H1 (cell line): Measurements from ENCODE around the gene KLF13. TPM values are rescaled to one million over a fixed set of nuclear protein-coding genes. Genes with fewer than 3 reads are reported as not detected.
A peak's percentile ranks its signal among the peaks of the same experiment; 100 is the strongest.

Experiments used
- CTCF ChIA-PET: fragments of 300-600 bp; sonication (Branson Sonifier 250); formaldehyde crosslinking; loops from one replicate; lab custom pipeline; 2021; ENCODE audit not compliant: partially characterized antibody; lab: Charles Lee
- POLR2A ChIA-PET: fragments of 300-600 bp; sonication (Branson Sonifier 250); formaldehyde crosslinking; loops from one replicate; lab custom pipeline; 2021; ENCODE audit warnings: inconsistent platforms; ENCODE audit not compliant: partially characterized antibody; lab: Charles Lee
- DNase-seq, 2 experiments: peaks; one replicate each; pipeline versions ENCODE4 v3.0.0 to v3.0.0-alpha.2; 2010 to 2022; ENCODE audit warnings: low spot score in 2 of 2, low read depth in 1 of 2, mixed read lengths in 1 of 2
- FAIRE-seq: peaks from 2 replicates; lab custom pipeline; 2011; peaks lifted over from hg19 to GRCh38; lab: Jason Lieb, UNC
- H2AFZ ChIP-seq: 2 replicates; pipeline ENCODE4 v1.8.1; 2012; ENCODE audit warnings: low read length, inconsistent platforms
- H2AK5ac ChIP-seq: 2 replicates; pipeline ENCODE4 v1.6.1; 2013; ENCODE audit warnings: low read depth, low read length
- H2BK120ac ChIP-seq: replicated peaks from 2 replicates; pipeline ENCODE3; 2013; ENCODE audit warnings: low read depth, low read length, inconsistent platforms
- H2BK12ac ChIP-seq: 2 replicates; pipeline ENCODE4 v1.6.1; 2013; ENCODE audit warnings: low read depth, low read length
- H2BK15ac ChIP-seq: 2 replicates; pipeline ENCODE4 v1.6.1; 2013; ENCODE audit warnings: low read length
- H2BK20ac ChIP-seq: 2 replicates; pipeline ENCODE4 v1.6.1; 2013; ENCODE audit warnings: low read length
- H2BK5ac ChIP-seq: 2 replicates; pipeline ENCODE4 v1.6.1; 2013; ENCODE audit warnings: low read depth, low read length
- H3K14ac ChIP-seq: 2 replicates; pipeline ENCODE4 v1.6.1; 2013; ENCODE audit warnings: inconsistent platforms; ENCODE audit not compliant: insufficient read length
- H3K18ac ChIP-seq: 2 replicates; pipeline ENCODE4 v1.6.1; 2013; ENCODE audit warnings: low read length; ENCODE audit errors: extremely low read depth
- H3K23ac ChIP-seq: 2 replicates; pipeline ENCODE4 v1.6.1; 2013; ENCODE audit warnings: inconsistent platforms; ENCODE audit not compliant: insufficient read length
- H3K23me2 ChIP-seq: 2 replicates; pipeline ENCODE4 v1.6.1; 2013; ENCODE audit warnings: low read depth, low read length
- H3K27ac ChIP-seq: 2 replicates; pipeline ENCODE4 v1.6.1; 2011; ENCODE audit warnings: low read depth, low read length, inconsistent platforms
- H3K27me3 ChIP-seq, 4 experiments: replicated peaks in 1 of 4; 1 replicate in 1 of 4; 2 replicates in 3 of 4; pipeline versions ENCODE4 v1.6.1 to v1.8.1; 2011 to 2013; ENCODE audit warnings: low read length in 3 of 4, mild to moderate bottlenecking in 3 of 4, inconsistent platforms in 2 of 4, mixed read lengths in 2 of 4, moderate library complexity in 1 of 4; ENCODE audit not compliant: control insufficient read depth in 3 of 4, insufficient read depth in 3 of 4; ENCODE audit errors: extremely low read depth in 1 of 4
- H3K36me3 ChIP-seq, 4 experiments: 2 replicates each; pipeline versions ENCODE4 v1.6.1 to v1.8.1; 2011 to 2013; ENCODE audit warnings: mild to moderate bottlenecking in 4 of 4, low read length in 3 of 4, moderate library complexity in 2 of 4, control low read depth in 1 of 4, inconsistent platforms in 1 of 4; ENCODE audit not compliant: insufficient read depth in 4 of 4, control insufficient read depth in 2 of 4
- H3K4ac ChIP-seq: replicated peaks from 2 replicates; pipeline ENCODE3; 2013; ENCODE audit warnings: low read length, low read depth, mixed read lengths, inconsistent platforms; ENCODE audit not compliant: insufficient read length
- H3K4me1 ChIP-seq, 4 experiments: replicated peaks in 1 of 4; 1 replicate in 1 of 4; 2 replicates in 3 of 4; pipeline versions ENCODE4 v1.6.1 to v1.8.1; 2011 to 2013; ENCODE audit warnings: low read length in 3 of 4, inconsistent platforms in 2 of 4, mixed read lengths in 1 of 4; ENCODE audit not compliant: insufficient read depth in 4 of 4, control insufficient read depth in 3 of 4
- H3K4me2 ChIP-seq, 2 experiments: 2 replicates each; pipeline versions ENCODE4 v1.6.1 to v1.8.1; 2011 to 2013; ENCODE audit warnings: low read depth in 2 of 2, low read length in 2 of 2, control low read depth in 1 of 2, inconsistent platforms in 1 of 2, mild to moderate bottlenecking in 1 of 2; ENCODE audit not compliant: insufficient read depth in 1 of 2
- H3K4me3 ChIP-seq, 4 experiments: fragments of 200-600, 300-600 bp in 1 of 4; sonication (generic), shearing (Covaris generic), sonication (Bioruptor Twin) in 1 of 4; 2 replicates each; pipeline versions ENCODE4 v1.5.1 to v1.8.1; 2011 to 2016; ENCODE audit warnings: low read length in 4 of 4, low read depth in 3 of 4, control low read depth in 2 of 4, inconsistent platforms in 2 of 4, mild to moderate bottlenecking in 2 of 4, mixed read lengths in 1 of 4, moderate library complexity in 1 of 4; ENCODE audit not compliant: insufficient read depth in 2 of 4; ENCODE audit errors: extremely low read depth in 1 of 4
- H3K56ac ChIP-seq: replicated peaks from 2 replicates; pipeline ENCODE3; 2013; ENCODE audit warnings: low read depth, mild to moderate bottlenecking, mixed read lengths, low read length, inconsistent platforms; ENCODE audit not compliant: insufficient read length
- H3K79me1 ChIP-seq: 2 replicates; pipeline ENCODE4 v1.6.1; 2013; ENCODE audit warnings: low read depth, low read length, control low read depth
- H3K79me2 ChIP-seq, 2 experiments: 2 replicates each; pipeline versions ENCODE4 v1.6.1 to v1.8.1; 2012 to 2013; ENCODE audit warnings: low read length in 2 of 2, mild to moderate bottlenecking in 2 of 2, inconsistent platforms in 1 of 2; ENCODE audit not compliant: insufficient read depth in 2 of 2, control insufficient read depth in 1 of 2
- H3K9ac ChIP-seq, 4 experiments: replicated peaks in 1 of 4; 1 replicate in 1 of 4; 2 replicates in 3 of 4; pipeline versions ENCODE4 v1.6.1 to v1.8.1; 2011 to 2013; ENCODE audit warnings: low read depth in 3 of 4, low read length in 3 of 4, control low read depth in 2 of 4, mild to moderate bottlenecking in 2 of 4, moderate library complexity in 2 of 4, inconsistent platforms in 1 of 4; ENCODE audit errors: extremely low read depth in 1 of 4
- H3K9me3 ChIP-seq, 2 experiments: 2 replicates each; pipeline versions ENCODE4 v1.6.1 to v1.8.1; 2012 to 2013; ENCODE audit warnings: mild to moderate bottlenecking in 2 of 2, moderate library complexity in 2 of 2, control low read depth in 1 of 2, inconsistent platforms in 1 of 2, low read depth in 1 of 2, low read length in 1 of 2, mixed read lengths in 1 of 2; ENCODE audit not compliant: insufficient read depth in 2 of 2
- H4K20me1 ChIP-seq, 2 experiments: replicated peaks in 1 of 2; 2 replicates each; pipeline versions ENCODE3 to v1.8.1; 2011 to 2013; ENCODE audit warnings: inconsistent platforms in 2 of 2, low read length in 2 of 2, mild to moderate bottlenecking in 1 of 2; ENCODE audit not compliant: insufficient read depth in 2 of 2, control insufficient read depth in 1 of 2
- H4K5ac ChIP-seq: 2 replicates; pipeline ENCODE4 v1.6.1; 2013; ENCODE audit warnings: low read length, low read depth, mixed read lengths, inconsistent platforms; ENCODE audit not compliant: insufficient read length
- H4K8ac ChIP-seq: 2 replicates; pipeline ENCODE4 v1.8.0; 2013; ENCODE audit warnings: mild to moderate bottlenecking, moderate library complexity, low read length, inconsistent platforms; ENCODE audit not compliant: insufficient read depth; ENCODE audit errors: extremely low read depth
- H4K91ac ChIP-seq: replicated peaks from 2 replicates; pipeline ENCODE3; 2013; ENCODE audit warnings: low read length, mixed read lengths, inconsistent platforms; ENCODE audit not compliant: insufficient read length
- CEBPB ChIP-seq: IDR thresholded peaks from 2 replicates; pipeline ENCODE4 v1.6.1; 2012; ENCODE audit warnings: low read depth, low read length
- CREB1 ChIP-seq: IDR thresholded peaks from 2 replicates; pipeline ENCODE4 v1.6.1; 2012; ENCODE audit warnings: inconsistent platforms
- HDAC6 ChIP-seq: IDR thresholded peaks from one replicate; pipeline ENCODE4 v1.7.1; 2012; ENCODE audit warnings: low read depth, mild to moderate bottlenecking, inconsistent platforms, low read length, moderate library complexity
- KDM1A ChIP-seq: fragments of 200-600, 300-600 bp; sonication (generic); IDR thresholded peaks from 2 replicates; pipeline ENCODE4 v1.7.1; 2016; ENCODE audit warnings: mild to moderate bottlenecking, low read length, borderline replicate concordance
- KDM5A ChIP-seq: fragments of 200-600 bp; IDR thresholded peaks from 2 replicates; pipeline ENCODE4 v1.7.1; 2012; ENCODE audit warnings: mild to moderate bottlenecking, low read length, inconsistent platforms, mixed read lengths
- POLR2A ChIP-seq, 2 experiments: IDR thresholded peaks; 1 replicate in 1 of 2; 2 replicates in 1 of 2; pipeline ENCODE4 v1.6.1; 2011; ENCODE audit warnings: low read depth in 2 of 2, low read length in 2 of 2, mild to moderate bottlenecking in 2 of 2; ENCODE audit errors: control extremely low read depth in 1 of 2
- RAD21 ChIP-seq, 2 experiments: IDR thresholded peaks in 1 of 2; conservative IDR thresholded peaks in 1 of 2; 2 replicates each; pipeline ENCODE4 v1.6.1; 2011; ENCODE audit warnings: low read depth in 2 of 2, low read length in 2 of 2, improper control_type of control experiment in 1 of 2, inconsistent platforms in 1 of 2, mild to moderate bottlenecking in 1 of 2, moderate library complexity in 1 of 2
- SAP30 ChIP-seq: fragments of 300-600 bp; sonication (generic); IDR thresholded peaks from 2 replicates; pipeline ENCODE4 v1.7.1; 2012; ENCODE audit warnings: low read length, moderate library complexity, mild to moderate bottlenecking, inconsistent platforms; ENCODE audit not compliant: insufficient read depth, insufficient replicate concordance
- SIX5 ChIP-seq: IDR thresholded peaks from 2 replicates; pipeline ENCODE4 v1.6.1; 2011; ENCODE audit warnings: mild to moderate bottlenecking, low read depth, low read length
- SUZ12 ChIP-seq: fragments of 200-600 bp; sonication (generic); IDR thresholded peaks from 2 replicates; pipeline ENCODE4 v1.6.1; 2012; ENCODE audit warnings: mild to moderate bottlenecking, inconsistent platforms, low read length, moderate library complexity, mixed read lengths
- TEAD4 ChIP-seq: IDR thresholded peaks from 2 replicates; pipeline ENCODE4 v1.6.1; 2012; ENCODE audit warnings: low read depth, low read length, inconsistent platforms, mixed read lengths
- WGBS, 2 experiments: shearing (Covaris generic) in 1 of 2; methylation state at CpG; one replicate each; pipeline versions ENCODE4 v1.1.6 to v1.1.7; 2013 to 2015; ENCODE audit warnings: low lambda C conversion rate in 2 of 2, mixed read lengths in 2 of 2, inconsistent platforms in 1 of 2, low coverage in 1 of 2, missing lambda C conversion rate in 1 of 2; ENCODE audit not compliant: insufficient replicate concordance in 2 of 2, insufficient coverage in 1 of 2, insufficient read length in 1 of 2; ENCODE audit errors: extremely low coverage in 1 of 2, missing lambda C conversion rate in 1 of 2; 5-methylcytosine and 5-hydroxymethylcytosine counted together
- polyA plus RNA-seq, 7 experiments: library from polyadenylated mRNA; depleted of rRNA in 3 of 7; stranded (reverse) in 5 of 7; unstranded in 2 of 7; fragments of >200 nt in 5 of 7; fragments of 200-250 nt in 2 of 7; gene quantifications; 1 replicate in 5 of 7; 2 replicates in 1 of 7; 4 replicates in 1 of 7; pipeline versions ENCODE4 v1.2.1 to v1.2.3, GENCODE V29; 2011 to 2013; ENCODE audit warnings: missing spikeins in 2 of 7, mixed read lengths in 2 of 7
- total RNA-seq: library from RNA; stranded (reverse); fragmentation: NEBNext Ultra II Directional; extraction: Animal tissue kit (Norgen Biotek cat#: 25700); gene quantifications from 2 replicates; pipeline ENCODE4 v1.2.1, GENCODE V29; 2021

The KLF13 gene
- total and polyA plus RNA-seq, 2 of the 8 experiments (the other 6 are each of a cell fraction or from before 2014, with no cell fraction given), result 18.3 to 33.4 TPM

- H3K4me1 ChIP-seq, result peaks cover 0 to 19% (median 9%) of the 10 kb centered on the region in 4 experiments; a peak in 4 of 7 replicates
- TF ChIP-seq KDM1A, result no peak
- TF ChIP-seq CREB1, result no peak
- no peak for TF ChIP-seq RAD21 (IDR thresholded peaks at IDR 0.05 in 1 of 2, conservative IDR thresholded peaks at IDR 0.05 in 1 of 2; ENCODE audit: low read depth in 2 of 2, low read length in 2 of 2)
- TF ChIP-seq KDM5A, result no peak
- TF ChIP-seq SUZ12, result no peak
- no peak for TF ChIP-seq POLR2A (IDR thresholded peaks at IDR 0.05; ENCODE audit: control extremely low read depth in 1 of 2, low read depth in 2 of 2, low read length in 2 of 2)
- TF ChIP-seq HDAC6, result no peak
- no peak for TF ChIP-seq SIX5
- TF ChIP-seq TEAD4, result no peak
- TF ChIP-seq SAP30, result no peak
- no peak for TF ChIP-seq CEBPB
Measured at GRCh38 chr15:31401282-31401681, 74.6 kb downstream of the KLF13 start.

More at GRCh38 chr15:31401282-31401681, 74.6 kb downstream of the KLF13 start:
- Histone ChIP-seq H3K9me3 (no peaks in the 10 kb centered on the region; a peak in 1 of 4 replicates), H2BK15ac (0 out of 2 replicates have a peak overlapping the region, but pooled peaks have one; percentile 29), H4K8ac (no peak overlapping the region), H3K79me2 (no peaks in the 10 kb centered on the region), H2AFZ (no peak overlapping the region), H2AK5ac (no peak overlapping the region), H2BK20ac (no peak overlapping the region), H3K9ac (no peak overlapping the region), H3K23me2 (no peaks in the 10 kb centered on the region), H3K27ac (no peak overlapping the region), H2BK12ac (no peak overlapping the region), H2BK120ac (no peak overlapping the region), H3K4me2 (no peak overlapping the region), H4K5ac (no peak overlapping the region), H3K36me3 (no peaks in the 10 kb centered on the region), H4K20me1 (no peaks in the 10 kb centered on the region), H3K56ac (no peak overlapping the region), H3K14ac (no peak overlapping the region), H3K18ac (no peak overlapping the region), H3K4ac (no peak overlapping the region), H2BK5ac (no peak overlapping the region), H3K23ac (no peak overlapping the region), H3K27me3 (no peaks in the 10 kb centered on the region; a peak in 2 of 7 replicates), H3K79me1 (no peaks in the 10 kb centered on the region), H4K91ac (no peak overlapping the region), H3K4me3 (no peak overlapping the region)
- CTCF ChIA-PET, result interaction anchor here (1.2 kb wide), 1 partner anchor 71 kb away, joined by 3 read pairs; no protein-coding TSS in a partner anchor
- no peak for DNase-seq
- POLR2A ChIA-PET, result no interaction called here
- WGBS, 2 experiments, result 75% methylated on average over 8 of the region's 8 CpGs; no CpG with 5 or more reads in 1 of the 2 experiments
- no peak for FAIRE-seq
